Spleen (tissue), 7 donors: ENCODE measurements around the gene BANP.

ENCODE experiments used
- CTCF ChIP-seq, 11 experiments: fragments of 200-600 bp in 7 of 11; fragments of 450-650 bp in 4 of 11; sonication (generic) in 4 of 11; IDR thresholded peaks in 8 of 11; conservative IDR thresholded peaks in 3 of 11; 1 replicate in 7 of 11; 2 replicates in 4 of 11; pipeline versions ENCODE4 v1.4.0 to v1.8.0; 2016 to 2021; ENCODE audit warnings: antibody characterized with exemption in 11 of 11, inconsistent platforms in 4 of 11, mild to moderate bottlenecking in 1 of 11
- POLR2A ChIP-seq, 3 donors: fragments of 450-650 bp; IDR thresholded peaks; one replicate each; pipeline ENCODE4 v1.5.1; 2017; ENCODE audit warnings: antibody characterized with exemption in 3 of 3, mild to moderate bottlenecking in 1 of 3
- donor health status: DM: no; HTN: no; CAD: no; lungs with moderate emphysema.
- donor health status: DM: no; HTN: no; CAD: no.
- donor health status: DM: no; HTN: no; CAD: no.

- no peak for TF ChIP-seq POLR2A (IDR thresholded peaks at IDR 0.05)
- no peak for TF ChIP-seq CTCF (IDR thresholded peaks at IDR 0.05 in 8 of 11, conservative IDR thresholded peaks at IDR 0.05 in 3 of 11)
These were observed 152.5 kb downstream of the BANP start for GRCh38 chr16:88103581-88104188.
